Panc1 (cell line): ENCODE data around the gene PTH2. TPM values are rescaled to one million over a fixed set of nuclear protein-coding genes. Genes with fewer than 3 reads are reported as not detected.

ENCODE experiments used
- ATAC-seq: fragments of 200-7000 bp; cut with Tn5 transposase; 2 replicates; pipeline ENCODE4 v1.9.1; 2020; ENCODE audit warnings: mild to moderate bottlenecking, moderate library complexity
- BruUV-seq: library from RNA; stranded (reverse); fragments of 400-500 nt; replicated peaks from 2 replicates; lab custom pipeline; 2021; lab: Mats Ljungman, UMichigan
- CTCF ChIA-PET: fragments of 300-600 bp; sonication (Branson Sonifier 250); formaldehyde crosslinking; loops from one replicate; lab custom pipeline; 2022; ENCODE audit warnings: antibody characterized with exemption; lab: Charles Lee
- POLR2A ChIA-PET: fragments of 300-600 bp; sonication (Branson Sonifier 250); formaldehyde crosslinking; loops from one replicate; lab custom pipeline; 2022; ENCODE audit warnings: antibody characterized with exemption; lab: Charles Lee
- DNase-seq: peaks from one replicate; pipeline ENCODE4 v3.0.0-alpha.2; 2010; ENCODE audit warnings: low read depth, low spot score
- H3K27ac ChIP-seq: 2 replicates; pipeline ENCODE4 v1.5.1; 2011; ENCODE audit warnings: mild to moderate bottlenecking, low read length, inconsistent platforms
- H3K27me3 ChIP-seq: fragments of 200-500 bp; sonication (Bioruptor generic); 2 replicates; pipeline ENCODE4 v1.6.0; 2014; ENCODE audit warnings: low read length, inconsistent platforms; ENCODE audit not compliant: control insufficient read depth, insufficient read depth
- H3K36me3 ChIP-seq: fragments of 200-500 bp; sonication (Bioruptor generic); 2 replicates; pipeline ENCODE4 v1.5.1; 2014; ENCODE audit warnings: inconsistent platforms, mild to moderate bottlenecking, low read length, moderate library complexity; ENCODE audit not compliant: control insufficient read depth, insufficient read depth
- H3K4me1 ChIP-seq: 2 replicates; pipeline ENCODE4 v1.5.1; 2011; ENCODE audit warnings: inconsistent platforms, mild to moderate bottlenecking, low read length, moderate library complexity; ENCODE audit not compliant: control insufficient read depth, insufficient read depth
- H3K4me3 ChIP-seq, 2 experiments: 2 replicates each; pipeline ENCODE4 v1.5.1; 2011 to 2012; ENCODE audit warnings: low read depth in 2 of 2, low read length in 2 of 2, mild to moderate bottlenecking in 2 of 2, inconsistent platforms in 1 of 2, moderate library complexity in 1 of 2
- H3K9me3 ChIP-seq: fragments of 200-500 bp; sonication (Bioruptor generic); 2 replicates; pipeline ENCODE4 v1.5.1; 2014; ENCODE audit warnings: low read depth, mild to moderate bottlenecking, inconsistent platforms, low read length, moderate library complexity; ENCODE audit not compliant: control insufficient read depth, insufficient read depth
- CTCF ChIP-seq: fragments of 450-650 bp; IDR thresholded peaks from 2 replicates; pipeline ENCODE4 v1.5.1; 2017; ENCODE audit warnings: mild to moderate bottlenecking
- POLR2AphosphoS5 ChIP-seq: IDR thresholded peaks from 2 replicates; pipeline ENCODE4 v1.6.1; 2012; ENCODE audit warnings: mild to moderate bottlenecking, low read depth, low read length, moderate library complexity
- REST ChIP-seq, 2 experiments: IDR thresholded peaks; 2 replicates each; pipeline ENCODE4 v1.6.1; 2011 to 2012; ENCODE audit warnings: low read depth in 2 of 2, control low read depth in 1 of 2, low read length in 1 of 2, mild to moderate bottlenecking in 1 of 2, moderate library complexity in 1 of 2; ENCODE audit not compliant: insufficient read depth in 1 of 2
- SIN3A ChIP-seq: IDR thresholded peaks from 2 replicates; pipeline ENCODE4 v1.6.1; 2012; ENCODE audit warnings: low read depth, mild to moderate bottlenecking, low read length, moderate library complexity, borderline replicate concordance; ENCODE audit not compliant: insufficient read depth
- TCF7L2 ChIP-seq: IDR thresholded peaks from 2 replicates; pipeline ENCODE4 v1.6.1; 2011; ENCODE audit warnings: mild to moderate bottlenecking, low read depth, low read length, inconsistent platforms
- in situ Hi-C: cut with HindIII; loops from 2 replicates; pipeline ENCODE4 v1.10.0; 2016; ENCODE audit warnings: low sequenced_read_pairs, low pct_unique_long_range_greater_than_20kb
- intact Hi-C: fragments of 100-400 bp; cut with micrococcal nuclease; formaldehyde crosslinking; loops from one replicate; pipeline ENCODE4 v1.10.0; 2022; ENCODE audit not compliant: unreplicated experiment
- total RNA-seq: library from RNA; stranded (reverse); gene quantifications from one replicate; pipeline ENCODE4 v1.2.1, GENCODE V29; 2021; ENCODE audit not compliant: unreplicated experiment

Gene PTH2
- total RNA-seq, 1 experiment from 2014 or later, result not detected

- Histone ChIP-seq H3K27me3 (no peaks in the 10 kb centered on the region), H3K27ac (no peak overlapping the region), H3K4me3 (no peak overlapping the region), H3K4me1 (no peaks in the 10 kb centered on the region), H3K9me3 (no peaks in the 10 kb centered on the region), H3K36me3 (no peaks in the 10 kb centered on the region)
- intact Hi-C loops (no loop called here), in situ Hi-C loops (no loop called here)
- TF ChIP-seq TCF7L2, result no peak
- TF ChIP-seq SIN3A, result no peak
- TF ChIP-seq POLR2AphosphoS5, result no peak
- TF ChIP-seq REST (IDR thresholded peaks at IDR 0.05; ENCODE audit: insufficient read depth in 1 of 2, low read depth in 2 of 2, low read length in 1 of 2), result no peak
- TF ChIP-seq CTCF, result no peak
- ATAC-seq (no peak), DNase-seq (no peak)
- BruUV-seq, result no TSS peak
- CTCF ChIA-PET, result no interaction called here
- POLR2A ChIA-PET, result no interaction called here
These were observed 11.4 kb downstream of the PTH2 start for GRCh38 chr19:49411681-49412326.

DNA sequence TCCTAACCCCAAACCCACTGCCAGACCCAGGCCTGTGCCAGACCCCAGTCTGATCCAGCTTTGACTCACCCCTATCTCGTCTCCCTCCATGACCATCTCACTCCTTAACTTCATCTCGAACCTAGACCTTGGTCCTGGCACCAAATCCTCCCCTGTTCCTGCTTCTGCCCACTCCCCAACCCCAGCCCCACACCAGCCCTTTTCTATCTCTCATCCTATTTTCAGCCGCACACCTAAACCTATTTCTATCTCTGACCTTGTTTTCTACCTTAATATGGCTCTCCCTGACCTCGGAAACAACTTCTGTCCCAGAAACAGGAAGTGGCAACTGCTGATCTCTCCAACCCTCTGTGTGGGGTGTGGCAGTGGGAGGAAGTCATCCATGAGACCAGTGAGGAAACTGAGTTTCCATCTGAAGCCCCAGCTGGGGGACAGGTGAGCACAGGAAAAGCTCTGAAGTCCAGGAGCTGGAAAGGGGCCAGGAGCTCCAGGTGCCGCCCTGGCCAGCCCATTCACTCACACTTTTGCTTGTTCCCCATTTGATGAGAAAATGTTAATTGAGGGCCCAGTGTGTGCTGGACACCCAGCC is 13.7 kb downstream of the PTH2 start:
- no TSS peak for BruUV-seq
- DNase-seq (no peak), ATAC-seq (no peak)
- TF ChIP-seq CTCF (no peak), SIN3A (no peak), TCF7L2 (no peak), POLR2AphosphoS5 (no peak), REST (IDR thresholded peaks at IDR 0.05; ENCODE audit: insufficient read depth in 1 of 2, low read depth in 2 of 2, low read length in 1 of 2) (no peak)
- H3K27ac ChIP-seq, result no peak overlapping the region
- no peaks in the 10 kb centered on the region for H3K4me1 ChIP-seq
- H3K9me3 ChIP-seq, result no peaks in the 10 kb centered on the region
- intact Hi-C loops, result no loop called here
- ChIA-PET CTCF (no interaction called here), POLR2A (no interaction called here)
- H3K27me3 ChIP-seq, result no peaks in the 10 kb centered on the region
- H3K36me3 ChIP-seq, result no peaks in the 10 kb centered on the region
- H3K4me3 ChIP-seq, result no peak overlapping the region
- in situ Hi-C loops, result no loop called here
